Loucy (cell line): ENCODE data around the gene ALPK3.

ENCODE experiments used
- H2AFZ ChIP-seq: fragments of 200-600 bp; sonication (generic); 2 replicates; pipeline ENCODE4 v1.6.0; 2016; ENCODE audit warnings: antibody characterized with exemption, mild to moderate bottlenecking, low read length, moderate library complexity
- H3F3A ChIP-seq: fragments of 200-600 bp; 2 replicates; pipeline ENCODE4 v1.6.0; 2016; ENCODE audit warnings: antibody characterized with exemption, low read depth, mild to moderate bottlenecking
- H3K27me3 ChIP-seq: fragments of 200-600 bp; sonication (generic); 2 replicates; pipeline ENCODE4 v1.6.1; 2014; ENCODE audit warnings: low read length, mild to moderate bottlenecking; ENCODE audit not compliant: insufficient read depth, poor library complexity, severe bottlenecking
- H3K36me3 ChIP-seq: fragments of 200-600 bp; sonication (generic); 2 replicates; pipeline ENCODE4 v1.6.1; 2016; ENCODE audit warnings: low read length; ENCODE audit not compliant: insufficient read depth
- H3K4me1 ChIP-seq: fragments of 200-600 bp; sonication (generic); 2 replicates; pipeline ENCODE4 v1.5.1; 2014; ENCODE audit warnings: low read length, mild to moderate bottlenecking; ENCODE audit not compliant: insufficient read depth, poor library complexity, severe bottlenecking
- H3K4me2 ChIP-seq: fragments of 200-600 bp; sonication (generic); 2 replicates; pipeline ENCODE4 v1.6.0; 2014; ENCODE audit warnings: antibody characterized with exemption, low read length, low read depth, mild to moderate bottlenecking; ENCODE audit not compliant: poor library complexity, severe bottlenecking
- H3K4me3 ChIP-seq: fragments of 200-600 bp; sonication (generic); 2 replicates; pipeline ENCODE4 v1.5.1; 2014; ENCODE audit warnings: low read length, mild to moderate bottlenecking, mixed read lengths; ENCODE audit not compliant: poor library complexity, severe bottlenecking
- H3K79me2 ChIP-seq: fragments of 200-600 bp; sonication (generic); 2 replicates; pipeline ENCODE4 v1.6.1; 2014; ENCODE audit warnings: low read length; ENCODE audit not compliant: insufficient read depth
- H3K9ac ChIP-seq: fragments of 200-600 bp; sonication (generic); 2 replicates; pipeline ENCODE4 v1.6.0; 2014; ENCODE audit warnings: mild to moderate bottlenecking, low read depth, low read length, moderate library complexity; ENCODE audit not compliant: poor library complexity, severe bottlenecking
- H3K9me2 ChIP-seq: fragments of 200-600 bp; sonication (generic); replicated peaks from 2 replicates; pipeline ENCODE4 v1.6.1; 2016; ENCODE audit warnings: low read depth, low read length, mixed read lengths
- H3K9me3 ChIP-seq: fragments of 200-600 bp; sonication (generic); 2 replicates; pipeline ENCODE4 v1.6.1; 2014; ENCODE audit warnings: mild to moderate bottlenecking, antibody characterized with exemption, low read length, low read depth; ENCODE audit not compliant: insufficient read depth
- H4K20me1 ChIP-seq: fragments of 200-600 bp; sonication (generic); 2 replicates; pipeline ENCODE4 v1.6.0; 2014; ENCODE audit warnings: antibody characterized with exemption, low read length, mild to moderate bottlenecking; ENCODE audit not compliant: insufficient read depth, poor library complexity, severe bottlenecking
- CTCF ChIP-seq: fragments of 200-600 bp; sonication (generic); conservative IDR thresholded peaks from 2 replicates; pipeline ENCODE4 v1.5.1; 2014; ENCODE audit warnings: mild to moderate bottlenecking, antibody characterized with exemption, low read length
- EZH2phosphoT487 ChIP-seq: fragments of 200-600 bp; IDR thresholded peaks from 2 replicates; pipeline ENCODE4 v1.6.1; 2018; ENCODE audit warnings: antibody characterized with exemption, mild to moderate bottlenecking, moderate library complexity, borderline replicate concordance

ALPK3 gene

GRCh38 chr15:84880007-84880406, 62.9 kb downstream of the ALPK3 start:
- H3K4me3 ChIP-seq = no peak overlapping the region
- H3K9ac ChIP-seq = no peak overlapping the region
- H3F3A ChIP-seq = no peaks in the 10 kb centered on the region
- H3K9me3 ChIP-seq = no peaks in the 10 kb centered on the region
- H3K9me2 ChIP-seq = no peaks in the 10 kb centered on the region
- H3K27me3 ChIP-seq = no peaks in the 10 kb centered on the region
- H3K79me2 ChIP-seq = no peaks in the 10 kb centered on the region
- no peaks in the 10 kb centered on the region for H4K20me1 ChIP-seq
- H3K36me3 ChIP-seq = no peaks in the 10 kb centered on the region
- no peak overlapping the region for H2AFZ ChIP-seq
- no peaks in the 10 kb centered on the region for H3K4me1 ChIP-seq
- no peak overlapping the region for H3K4me2 ChIP-seq
- TF ChIP-seq EZH2phosphoT487 = no peak
- TF ChIP-seq CTCF = no peak

GRCh38 chr15:84880822-84881519, 63.8 kb downstream of the ALPK3 start:
- Histone ChIP-seq H3K4me1 (no peaks in the 10 kb centered on the region), H3F3A (no peaks in the 10 kb centered on the region), H3K36me3 (no peaks in the 10 kb centered on the region), H3K4me3 (no peak overlapping the region), H3K27me3 (no peaks in the 10 kb centered on the region), H2AFZ (no peak overlapping the region), H3K9me3 (no peaks in the 10 kb centered on the region), H3K4me2 (no peak overlapping the region), H3K79me2 (no peaks in the 10 kb centered on the region), H3K9ac (no peak overlapping the region), H4K20me1 (no peaks in the 10 kb centered on the region), H3K9me2 (no peaks in the 10 kb centered on the region)
- no peak for TF ChIP-seq CTCF
- no peak for TF ChIP-seq EZH2phosphoT487

- Histone ChIP-seq H3K4me1 (no peaks in the 10 kb centered on the region), H3K36me3 (no peaks in the 10 kb centered on the region), H3K9ac (no peak overlapping the region), H3K4me3 (no peak overlapping the region), H3K9me3 (no peaks in the 10 kb centered on the region), H3K79me2 (no peaks in the 10 kb centered on the region), H3K9me2 (no peaks in the 10 kb centered on the region), H3K27me3 (no peaks in the 10 kb centered on the region), H2AFZ (no peak overlapping the region), H3K4me2 (no peak overlapping the region), H4K20me1 (no peaks in the 10 kb centered on the region), H3F3A (no peaks in the 10 kb centered on the region)
- TF ChIP-seq EZH2phosphoT487 (no peak), CTCF (no peak)
Measured at GRCh38 chr15:84881520-84881830, 64.3 kb downstream of the ALPK3 start.
